NCI-H2029 treated with DMSO at 0.1 percent for 48 hours (cell line): ENCODE data around the gene EGFR.
A peak's percentile ranks its signal among the peaks of the same experiment; 100 is the strongest.

Experiments
- DNase-seq: peaks from one replicate; lab custom pipeline; 2025; lab: John Stamatoyannopoulos, UW

Gene EGFR

GRCh38 chr7:55127135-55127551, 108.3 kb downstream of the EGFR start:
- peak; percentile 20 for DNase-seq

- DNase-seq = peak; percentile 98
These were observed 108.8 kb downstream of the EGFR start for GRCh38 chr7:55127622-55128081.

- DNase-seq = no peak
These were observed 110.0 kb downstream of the EGFR start for GRCh38 chr7:55128693-55129394.

- DNase-seq = no peak
These were observed 111.0 kb downstream of the EGFR start for GRCh38 chr7:55129541-55130394.

GRCh38 chr7:55130395-55131141, 111.8 kb downstream of the EGFR start:
- no peak for DNase-seq

GRCh38 chr7:55131142-55131929, 112.5 kb downstream of the EGFR start:
- no peak for DNase-seq

GRCh38 chr7:55132550-55132889, 113.7 kb downstream of the EGFR start:
- DNase-seq = no peak

- no peak for DNase-seq
These were observed 114.2 kb downstream of the EGFR start for GRCh38 chr7:55132890-55133551.

- DNase-seq = no peak
These were observed 115.0 kb downstream of the EGFR start for GRCh38 chr7:55133630-55134358.

- no peak for DNase-seq
These were observed 115.5 kb downstream of the EGFR start for GRCh38 chr7:55134359-55134725.

GRCh38 chr7:55134786-55135185, 116.0 kb downstream of the EGFR start:
- DNase-seq = no peak

GRCh38 chr7:55135462-55135861, 116.6 kb downstream of the EGFR start:
- DNase-seq = no peak

GRCh38 chr7:55138663-55139062, 119.8 kb downstream of the EGFR start:
- DNase-seq = no peak

GRCh38 chr7:55140221-55140940, 121.6 kb downstream of the EGFR start:
- no peak for DNase-seq

- DNase-seq = no peak
These were observed 122.1 kb downstream of the EGFR start for GRCh38 chr7:55140941-55141278.

- no peak for DNase-seq
These were observed 124.2 kb downstream of the EGFR start for GRCh38 chr7:55142919-55143600.

GRCh38 chr7:55144333-55145317, 125.8 kb downstream of the EGFR start:
- DNase-seq = no peak

GRCh38 chr7:55145606-55146005, 126.8 kb downstream of the EGFR start:
- DNase-seq = no peak
